BE2C (cell line): ENCODE results near the gene P3H2.

Experiments
- DNase-seq: peaks from one replicate; pipeline ENCODE4 v3.0.0-alpha.2; 2020
- H3K27me3 ChIP-seq: fragments of 250-450 bp; sonication (Bioruptor Pico); 2 replicates; pipeline ENCODE4 v1.5.1; 2020; ENCODE audit warnings: mild to moderate bottlenecking
- H3K36me3 ChIP-seq: fragments of 250-450 bp; sonication (Bioruptor Pico); 2 replicates; pipeline ENCODE4 v1.5.1; 2020; ENCODE audit warnings: mild to moderate bottlenecking
- H3K4me1 ChIP-seq: fragments of 250-450 bp; sonication (Bioruptor Pico); 2 replicates; pipeline ENCODE4 v1.5.1; 2020
- H3K4me3 ChIP-seq: 2 replicates; pipeline ENCODE4 v1.5.1; 2011; ENCODE audit warnings: low read depth, low read length
- H3K9me3 ChIP-seq: fragments of 250-450 bp; sonication (Bioruptor Pico); 2 replicates; pipeline ENCODE4 v1.5.1; 2020
- TF ChIP-seq, protein P1 (sequence below): IDR thresholded peaks from 2 replicates; pipeline ENCODE4 v1.5.1; 2012; ENCODE audit warnings: mild to moderate bottlenecking, low read depth, low read length

The P3H2 gene

DNA sequence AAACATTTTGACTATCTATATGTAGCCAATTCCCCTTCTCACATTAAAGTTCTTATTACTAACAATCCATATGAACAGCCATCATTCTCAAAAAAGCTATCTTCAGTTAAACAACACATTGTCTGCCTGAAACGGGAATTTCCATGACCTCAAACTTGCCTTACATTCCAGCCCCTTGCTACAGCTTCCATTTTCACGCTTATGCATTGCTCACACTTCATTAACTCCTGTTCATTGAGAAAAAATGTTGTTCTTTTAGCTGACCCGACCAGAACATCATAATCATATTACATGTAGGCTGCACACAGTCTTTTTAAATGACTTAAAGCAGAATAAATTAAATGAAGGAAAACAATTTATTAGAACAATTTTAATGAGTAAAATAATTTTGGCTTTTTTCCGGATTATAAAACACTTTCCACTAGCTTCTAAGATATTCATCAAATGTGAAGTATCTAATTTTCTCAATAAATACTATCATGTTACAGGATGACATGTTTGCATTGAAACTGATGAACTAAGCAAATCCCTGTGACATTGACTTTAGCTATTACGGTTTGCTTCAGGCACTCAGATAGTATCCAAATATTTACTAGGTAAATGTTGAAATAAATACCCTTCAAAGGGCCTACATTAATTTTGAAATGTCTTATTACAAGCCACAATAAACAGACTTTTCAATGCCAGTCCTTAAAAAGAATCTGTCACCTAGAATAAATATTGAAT, 49.9 kb downstream of the P3H2 start:
- H3K36me3 ChIP-seq = no peaks in the 10 kb centered on the region
- no peaks in the 10 kb centered on the region for H3K4me1 ChIP-seq
- no peaks in the 10 kb centered on the region; the same call in 1 of the 2 replicates for H3K9me3 ChIP-seq
- H3K4me3 ChIP-seq = no peak overlapping the region
- TF ChIP-seq, protein P1, sequence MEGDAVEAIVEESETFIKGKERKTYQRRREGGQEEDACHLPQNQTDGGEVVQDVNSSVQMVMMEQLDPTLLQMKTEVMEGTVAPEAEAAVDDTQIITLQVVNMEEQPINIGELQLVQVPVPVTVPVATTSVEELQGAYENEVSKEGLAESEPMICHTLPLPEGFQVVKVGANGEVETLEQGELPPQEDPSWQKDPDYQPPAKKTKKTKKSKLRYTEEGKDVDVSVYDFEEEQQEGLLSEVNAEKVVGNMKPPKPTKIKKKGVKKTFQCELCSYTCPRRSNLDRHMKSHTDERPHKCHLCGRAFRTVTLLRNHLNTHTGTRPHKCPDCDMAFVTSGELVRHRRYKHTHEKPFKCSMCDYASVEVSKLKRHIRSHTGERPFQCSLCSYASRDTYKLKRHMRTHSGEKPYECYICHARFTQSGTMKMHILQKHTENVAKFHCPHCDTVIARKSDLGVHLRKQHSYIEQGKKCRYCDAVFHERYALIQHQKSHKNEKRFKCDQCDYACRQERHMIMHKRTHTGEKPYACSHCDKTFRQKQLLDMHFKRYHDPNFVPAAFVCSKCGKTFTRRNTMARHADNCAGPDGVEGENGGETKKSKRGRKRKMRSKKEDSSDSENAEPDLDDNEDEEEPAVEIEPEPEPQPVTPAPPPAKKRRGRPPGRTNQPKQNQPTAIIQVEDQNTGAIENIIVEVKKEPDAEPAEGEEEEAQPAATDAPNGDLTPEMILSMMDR = no peak
- H3K27me3 ChIP-seq = no peaks in the 10 kb centered on the region
- DNase-seq = no peak

- H3K27me3 ChIP-seq = no peaks in the 10 kb centered on the region
- TF ChIP-seq, protein P1 = no peak
- no peak overlapping the region for H3K4me3 ChIP-seq
- H3K9me3 ChIP-seq = no peaks in the 10 kb centered on the region
- DNase-seq = no peak
- no peaks in the 10 kb centered on the region for H3K36me3 ChIP-seq
- no peaks in the 10 kb centered on the region for H3K4me1 ChIP-seq
Observed at GRCh38 chr3:190065204-190065603, 55.5 kb downstream of the P3H2 start.

- no peak for DNase-seq
- Histone ChIP-seq H3K4me1 (no peaks in the 10 kb centered on the region), H3K4me3 (no peak overlapping the region), H3K27me3 (no peaks in the 10 kb centered on the region), H3K36me3 (no peaks in the 10 kb centered on the region), H3K9me3 (no peaks in the 10 kb centered on the region)
- TF ChIP-seq, protein P1 = no peak
Observed at GRCh38 chr3:190064659-190065058, 56.0 kb downstream of the P3H2 start.

DNA sequence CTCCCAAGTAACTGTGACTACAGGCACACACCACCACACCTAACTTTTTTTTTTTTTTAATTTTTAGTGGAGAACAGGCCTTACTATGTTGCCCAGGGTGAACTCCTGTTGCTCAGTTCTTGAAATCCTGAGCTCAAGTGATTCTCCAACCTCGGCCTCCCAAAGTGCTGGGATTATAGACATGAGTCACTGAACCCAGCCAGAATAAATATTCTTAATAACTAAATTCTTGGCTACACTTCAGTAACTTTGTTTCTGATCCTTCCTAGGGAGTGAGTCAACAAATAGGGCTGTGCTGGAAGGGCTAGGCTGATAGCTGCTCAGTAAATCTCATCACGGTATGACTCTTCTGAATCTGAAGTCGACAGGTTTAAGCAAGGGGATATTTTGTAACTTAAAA, 56.6 kb downstream of the P3H2 start:
- Histone ChIP-seq H3K36me3 (no peaks in the 10 kb centered on the region), H3K4me3 (no peak overlapping the region), H3K9me3 (no peaks in the 10 kb centered on the region), H3K4me1 (no peaks in the 10 kb centered on the region), H3K27me3 (no peaks in the 10 kb centered on the region)
- no peak for DNase-seq
- TF ChIP-seq, protein P1 = no peak

DNA sequence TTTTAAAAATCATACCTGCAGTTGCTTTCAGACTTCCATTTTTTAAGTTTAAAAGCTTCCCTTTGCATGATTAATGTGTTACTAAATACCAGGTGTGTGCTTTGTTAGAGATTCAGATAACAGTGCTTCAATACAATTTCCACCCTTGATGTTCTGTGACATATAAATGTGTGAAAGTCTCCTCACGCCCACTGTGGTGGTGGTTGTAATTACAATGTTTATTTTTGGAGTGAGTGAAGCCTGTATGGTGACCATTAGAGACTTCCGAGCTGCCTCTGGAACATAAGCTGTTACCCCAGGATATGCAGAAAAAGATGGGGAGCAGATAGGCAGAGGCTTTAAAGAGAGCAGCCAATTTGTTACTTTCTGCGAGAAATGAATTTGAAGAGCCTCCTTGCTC, 57.2 kb downstream of the P3H2 start:
- no peaks in the 10 kb centered on the region for H3K9me3 ChIP-seq
- TF ChIP-seq, protein P1 = no peak
- H3K4me1 ChIP-seq = no peaks in the 10 kb centered on the region
- no peaks in the 10 kb centered on the region for H3K27me3 ChIP-seq
- no peaks in the 10 kb centered on the region for H3K36me3 ChIP-seq
- H3K4me3 ChIP-seq = no peak overlapping the region
- no peak for DNase-seq

GRCh38 chr3:190060192-190060775, 60.4 kb downstream of the P3H2 start:
- no peaks in the 10 kb centered on the region for H3K27me3 ChIP-seq
- H3K9me3 ChIP-seq = no peaks in the 10 kb centered on the region
- H3K4me1 ChIP-seq = no peaks in the 10 kb centered on the region
- TF ChIP-seq, protein P1 = no peak
- DNase-seq = no peak
- H3K36me3 ChIP-seq = no peaks in the 10 kb centered on the region
- no peak overlapping the region for H3K4me3 ChIP-seq
